PC-3 (cell line): ENCODE data around the gene LGALS7. TPM values are rescaled to one million over a fixed set of nuclear protein-coding genes. Genes with fewer than 3 reads are reported as not detected.
A peak's percentile ranks its signal among the peaks of the same experiment; 100 is the strongest.
"Not testable (repeated sequence)": the region's sequence is repeated elsewhere in the genome, so short reads cannot be mapped to it uniquely, and the experiment has no call there.

Source experiments
- ATAC-seq: fragments of 200-7000 bp; cut with Tn5 transposase; 2 replicates; pipeline ENCODE4 v1.9.1; 2020; ENCODE audit warnings: mild to moderate bottlenecking, moderate library complexity
- BruUV-seq: library from RNA; stranded (reverse); fragments of 400-500 nt; replicated peaks from 2 replicates; lab custom pipeline; 2021; lab: Mats Ljungman, UMichigan
- CTCF ChIA-PET: fragments of 300-600 bp; sonication (Branson Sonifier 250); formaldehyde crosslinking; loops from one replicate; lab custom pipeline; 2022; ENCODE audit warnings: antibody characterized with exemption; lab: Charles Lee
- POLR2A ChIA-PET: fragments of 300-600 bp; sonication (Branson Sonifier 250); formaldehyde crosslinking; loops from one replicate; lab custom pipeline; 2022; ENCODE audit warnings: antibody characterized with exemption; ENCODE audit not compliant: unreplicated experiment; lab: Charles Lee
- DNase-seq: peaks from one replicate; pipeline ENCODE4 v3.0.0-alpha.2; 2015
- H2AFZ ChIP-seq: fragments of 300-600 bp; sonication (generic); 2 replicates; pipeline ENCODE4 v1.6.0; 2016; ENCODE audit warnings: antibody characterized with exemption, low read length
- H3F3A ChIP-seq: fragments of 300-600 bp; sonication (generic); one replicate; pipeline ENCODE4 v1.6.0; 2017; ENCODE audit warnings: antibody characterized with exemption, low read length, control low read depth, mild to moderate bottlenecking; ENCODE audit not compliant: unreplicated experiment
- H3K27ac ChIP-seq: fragments of 300-600 bp; sonication (generic); 2 replicates; pipeline ENCODE4 v1.5.1; 2016; ENCODE audit warnings: mild to moderate bottlenecking, low read length
- H3K27me3 ChIP-seq: fragments of 300-600 bp; sonication (generic); 2 replicates; pipeline ENCODE4 v1.6.1; 2016; ENCODE audit warnings: low read length, mixed read lengths
- H3K36me3 ChIP-seq: fragments of 300-600 bp; sonication (generic); 2 replicates; pipeline ENCODE4 v1.6.1; 2016; ENCODE audit warnings: low read depth, mixed run types, low read length, mixed read lengths
- H3K4me1 ChIP-seq: fragments of 300-600 bp; sonication (generic); 2 replicates; pipeline ENCODE4 v1.5.1; 2016; ENCODE audit warnings: low read length; ENCODE audit not compliant: insufficient read depth
- H3K4me2 ChIP-seq: fragments of 300-600 bp; sonication (generic); 2 replicates; pipeline ENCODE4 v1.6.0; 2016; ENCODE audit warnings: low read length
- H3K4me3 ChIP-seq: fragments of 300-600 bp; sonication (generic); 2 replicates; pipeline ENCODE4 v1.5.1; 2016; ENCODE audit warnings: mild to moderate bottlenecking, low read length, mixed read lengths
- H3K79me2 ChIP-seq: fragments of 300-600 bp; sonication (generic); 2 replicates; pipeline ENCODE4 v1.6.1; 2017; ENCODE audit warnings: low read length, mixed read lengths
- H3K9ac ChIP-seq: fragments of 300-600 bp; sonication (generic); 2 replicates; pipeline ENCODE4 v1.6.0; 2016; ENCODE audit warnings: mild to moderate bottlenecking, low read length
- H3K9me2 ChIP-seq: fragments of 300-600 bp; sonication (generic); replicated peaks from 2 replicates; pipeline ENCODE4 v1.6.1; 2016; ENCODE audit warnings: mixed run types, low read length, mixed read lengths
- H3K9me3 ChIP-seq: fragments of 300-600 bp; sonication (generic); 2 replicates; pipeline ENCODE4 v1.6.1; 2016; ENCODE audit warnings: low read length, mixed read lengths
- H4K20me1 ChIP-seq: fragments of 300-600 bp; sonication (generic); 2 replicates; pipeline ENCODE4 v1.6.1; 2016; ENCODE audit warnings: low read length, mixed read lengths
- CTCF ChIP-seq: fragments of 300-600 bp; sonication (generic); conservative IDR thresholded peaks from 2 replicates; pipeline ENCODE4 v1.5.1; 2017; ENCODE audit warnings: antibody characterized with exemption, low read depth, mild to moderate bottlenecking, low read length
- EZH2 ChIP-seq: fragments of 300-600 bp; sonication (generic); IDR thresholded peaks from one replicate; pipeline ENCODE4 v1.6.1; 2017; ENCODE audit warnings: antibody characterized with exemption, mild to moderate bottlenecking, low read length; ENCODE audit not compliant: unreplicated experiment
- EZH2phosphoT487 ChIP-seq: fragments of 300-600 bp; sonication (generic); IDR thresholded peaks from 2 replicates; pipeline ENCODE4 v1.6.1; 2018; ENCODE audit warnings: mild to moderate bottlenecking, antibody characterized with exemption, low read length, borderline replicate concordance
- intact Hi-C: fragments of 100-400 bp; cut with micrococcal nuclease; formaldehyde crosslinking; loops from 2 replicates; pipeline ENCODE4 v1.9.0; 2023
- total RNA-seq: library from RNA; depleted of rRNA; stranded (reverse); fragments of >200 nt; gene quantifications from 2 replicates; pipeline ENCODE4 v1.2.3, GENCODE V29; 2014

Gene LGALS7
- total RNA-seq, 1 experiment from 2014 or later: not detected

DNA sequence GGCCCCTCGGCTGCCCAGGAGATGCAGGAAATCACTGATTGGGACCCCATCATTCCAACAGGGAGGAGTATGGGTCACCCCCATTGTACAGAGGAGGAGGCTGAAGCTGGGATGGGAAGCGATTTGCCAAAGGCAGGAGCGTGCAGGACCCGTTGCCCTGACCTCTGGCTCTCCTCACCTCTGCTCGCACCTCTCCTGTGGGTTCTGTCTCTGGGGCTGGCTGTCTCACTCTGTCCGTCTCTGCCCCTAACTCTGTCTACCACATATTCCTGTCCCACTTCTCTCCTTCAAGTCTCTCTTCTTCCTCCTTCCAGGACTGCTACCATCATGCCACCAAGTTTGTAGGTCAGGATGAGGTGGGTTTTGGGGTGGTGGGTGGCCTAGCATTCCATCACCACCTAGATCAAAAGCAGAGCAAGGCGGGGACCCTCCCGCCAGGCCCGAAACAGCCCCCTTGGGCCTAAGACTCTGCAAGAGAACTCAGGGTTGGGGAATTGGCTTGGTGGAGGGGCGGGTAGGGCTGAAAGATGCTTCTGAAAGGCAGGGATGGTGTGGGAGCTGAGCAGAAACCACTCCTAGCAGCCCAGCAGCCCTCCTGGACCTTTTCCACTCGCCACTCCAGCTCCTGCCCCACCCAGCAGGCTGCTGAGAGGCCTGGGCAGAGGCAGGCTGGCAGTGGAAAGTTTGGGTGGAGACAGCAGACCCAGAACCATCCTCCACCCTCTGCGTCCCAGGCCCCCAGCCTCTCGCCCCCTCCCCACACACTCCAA lies 1.0 kb upstream of the LGALS7 start:
- Histone ChIP-seq H3K27me3 (no peaks in the 10 kb centered on the region), H3K4me3 (no peak overlapping the region), H3F3A (no peaks in the 10 kb centered on the region), H2AFZ (no peak overlapping the region), H3K27ac (no peak overlapping the region), H3K9me2 (no peaks in the 10 kb centered on the region), H3K36me3 (no peaks in the 10 kb centered on the region), H3K9me3 (no peaks in the 10 kb centered on the region), H3K4me1 (no peaks in the 10 kb centered on the region), H3K4me2 (no peak overlapping the region), H3K79me2 (no peaks in the 10 kb centered on the region), H3K9ac (no peak overlapping the region), H4K20me1 (no peaks in the 10 kb centered on the region)
- TF ChIP-seq EZH2 (no peak), CTCF (no peak), EZH2phosphoT487 (no peak)
- intact Hi-C loops: no loop called here
- POLR2A ChIA-PET: no interaction called here
- DNase-seq (no peak), ATAC-seq (no peak)
- CTCF ChIA-PET: no interaction called here
- BruUV-seq: no TSS peak

- H4K20me1 ChIP-seq, H3K4me2 ChIP-seq, CTCF ChIA-PET, H2AFZ ChIP-seq, H3K27me3 ChIP-seq, ATAC-seq, H3K79me2 ChIP-seq, DNase-seq, H3K36me3 ChIP-seq, POLR2A ChIA-PET, H3K27ac ChIP-seq, H3K9me3 ChIP-seq, H3K4me3 ChIP-seq, H3K9me2 ChIP-seq, intact Hi-C loops, H3F3A ChIP-seq, BruUV-seq, H3K4me1 ChIP-seq, H3K9ac ChIP-seq: not testable (repeated sequence)
These were observed 1.7 kb downstream of the LGALS7 start for GRCh38 chr19:38771569-38771968.

- BruUV-seq, H3K9me2 ChIP-seq, H3K27ac ChIP-seq, POLR2A ChIA-PET, H2AFZ ChIP-seq, H3K27me3 ChIP-seq, CTCF ChIA-PET, H3K4me3 ChIP-seq, H3K36me3 ChIP-seq, H3K9ac ChIP-seq, H3K4me2 ChIP-seq, H4K20me1 ChIP-seq, intact Hi-C loops, H3K4me1 ChIP-seq, DNase-seq, H3K79me2 ChIP-seq, H3K9me3 ChIP-seq, H3F3A ChIP-seq: not testable (repeated sequence)
- ATAC-seq: 0 out of 2 replicates have a peak, but pooled peaks have one; percentile 29
These were observed 2.4 kb downstream of the LGALS7 start for GRCh38 chr19:38770949-38771275.

- ATAC-seq, CTCF ChIA-PET, H2AFZ ChIP-seq: not testable (repeated sequence)
These were observed 2.9 kb downstream of the LGALS7 start for GRCh38 chr19:38770228-38770948.

More at GRCh38 chr19:38770228-38770948, 2.9 kb downstream of the LGALS7 start:
- H3K79me2 ChIP-seq, H3K27ac ChIP-seq, DNase-seq, H4K20me1 ChIP-seq, H3K4me3 ChIP-seq, H3K9me2 ChIP-seq, H3K4me1 ChIP-seq, H3K4me2 ChIP-seq, H3F3A ChIP-seq, intact Hi-C loops, H3K36me3 ChIP-seq, POLR2A ChIA-PET, H3K27me3 ChIP-seq, H3K9me3 ChIP-seq, H3K9ac ChIP-seq, BruUV-seq: not testable (repeated sequence)
